Esophagus (tissue), 2 donors: ENCODE data around the gene KRT79. TPM values are rescaled to one million over a fixed set of nuclear protein-coding genes. Genes with fewer than 3 reads are reported as not detected.

Experiments
- H3K27ac ChIP-seq, 2 donors: one replicate each; pipeline ENCODE4 v1.5.1; 2013; ENCODE audit warnings: low read depth in 2 of 2, mild to moderate bottlenecking in 2 of 2, inconsistent platforms in 1 of 2, low read length in 1 of 2, moderate library complexity in 1 of 2
- H3K27me3 ChIP-seq, 2 donors: one replicate each; pipeline ENCODE4 v1.6.1; 2013; ENCODE audit warnings: low read length in 2 of 2, control low read depth in 1 of 2, mild to moderate bottlenecking in 1 of 2; ENCODE audit not compliant: insufficient read depth in 2 of 2, control insufficient read depth in 1 of 2
- H3K36me3 ChIP-seq, 2 donors: one replicate each; pipeline ENCODE4 v1.6.1; 2013; ENCODE audit warnings: low read length in 1 of 2; ENCODE audit not compliant: control insufficient read depth in 2 of 2, insufficient read depth in 2 of 2
- H3K4me1 ChIP-seq, 2 donors: one replicate each; pipeline ENCODE4 v1.6.1; 2013; ENCODE audit warnings: low read length in 1 of 2; ENCODE audit not compliant: control insufficient read depth in 2 of 2, insufficient read depth in 2 of 2
- H3K4me3 ChIP-seq, 2 donors: one replicate each; pipeline ENCODE4 v1.5.1; 2013; ENCODE audit warnings: low read length in 2 of 2, mild to moderate bottlenecking in 2 of 2, low read depth in 1 of 2, moderate library complexity in 1 of 2
- H3K9me3 ChIP-seq, 2 donors: one replicate each; pipeline ENCODE4 v1.6.1; 2013; ENCODE audit warnings: mild to moderate bottlenecking in 2 of 2, low read depth in 1 of 2, low read length in 1 of 2, moderate library complexity in 1 of 2; ENCODE audit not compliant: control insufficient read depth in 2 of 2, insufficient read depth in 1 of 2
- WGBS, 2 donors: extraction: QIAGEN DNeasy Blood & Tissue Kit; methylation state at CpG; one replicate each; pipeline ENCODE4 v1.1.7; 2013; 5-methylcytosine and 5-hydroxymethylcytosine counted together
- polyA plus RNA-seq, 2 donors: library from polyadenylated mRNA; stranded (reverse); fragments of 200-250 nt; gene quantifications; one replicate each; pipeline ENCODE4 v1.2.3, GENCODE V29; 2013
- donor health status: healthy with polysubstance abuse.
- donor health status: Bipolar disorder and iron deficiency.

KRT79 gene
- polyA plus RNA-seq, 2 donors: 0.75 to 1.8 TPM

DNA sequence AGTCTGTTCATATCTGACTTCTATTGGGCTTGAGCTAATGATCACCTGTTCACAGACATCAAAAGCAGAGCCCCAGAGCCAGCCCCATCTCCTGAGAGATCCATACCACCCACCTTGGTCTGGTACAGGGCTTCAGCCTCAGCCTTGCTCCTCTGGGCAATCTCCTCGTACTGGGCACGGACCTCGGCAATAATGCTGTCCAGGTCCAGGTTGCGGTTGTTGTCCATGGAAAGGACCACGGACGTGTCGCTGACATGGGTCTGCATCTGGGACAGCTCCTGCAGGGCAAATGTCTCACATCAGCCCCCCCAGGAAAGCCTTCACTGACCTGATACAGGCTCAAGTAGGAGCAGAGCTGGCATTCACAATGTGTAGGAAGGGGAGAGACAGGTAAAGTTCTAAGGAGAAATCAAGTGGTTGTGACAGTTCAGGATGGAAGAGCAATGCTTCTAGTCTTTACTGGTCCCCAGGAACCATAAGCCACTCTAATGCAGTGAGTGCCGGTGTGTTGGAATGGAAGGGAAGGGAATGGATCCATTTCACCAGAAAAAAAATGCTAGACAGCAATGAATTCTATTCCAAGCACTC is 25.4 kb downstream of the KRT79 start:
- H3K4me1 ChIP-seq: peaks cover 0 to 6% of the 10 kb centered on the region in 2 donors
- no peaks in the 10 kb centered on the region for H3K27me3 ChIP-seq
- H3K4me3 ChIP-seq: no peak overlapping the region
- H3K9me3 ChIP-seq: no peaks in the 10 kb centered on the region
- WGBS, 2 donors: 92% methylated on average over 8 of the region's 8 CpGs
- no peak overlapping the region for H3K27ac ChIP-seq
- peaks cover 0 to 11% of the 10 kb centered on the region in 2 donors for H3K36me3 ChIP-seq

DNA sequence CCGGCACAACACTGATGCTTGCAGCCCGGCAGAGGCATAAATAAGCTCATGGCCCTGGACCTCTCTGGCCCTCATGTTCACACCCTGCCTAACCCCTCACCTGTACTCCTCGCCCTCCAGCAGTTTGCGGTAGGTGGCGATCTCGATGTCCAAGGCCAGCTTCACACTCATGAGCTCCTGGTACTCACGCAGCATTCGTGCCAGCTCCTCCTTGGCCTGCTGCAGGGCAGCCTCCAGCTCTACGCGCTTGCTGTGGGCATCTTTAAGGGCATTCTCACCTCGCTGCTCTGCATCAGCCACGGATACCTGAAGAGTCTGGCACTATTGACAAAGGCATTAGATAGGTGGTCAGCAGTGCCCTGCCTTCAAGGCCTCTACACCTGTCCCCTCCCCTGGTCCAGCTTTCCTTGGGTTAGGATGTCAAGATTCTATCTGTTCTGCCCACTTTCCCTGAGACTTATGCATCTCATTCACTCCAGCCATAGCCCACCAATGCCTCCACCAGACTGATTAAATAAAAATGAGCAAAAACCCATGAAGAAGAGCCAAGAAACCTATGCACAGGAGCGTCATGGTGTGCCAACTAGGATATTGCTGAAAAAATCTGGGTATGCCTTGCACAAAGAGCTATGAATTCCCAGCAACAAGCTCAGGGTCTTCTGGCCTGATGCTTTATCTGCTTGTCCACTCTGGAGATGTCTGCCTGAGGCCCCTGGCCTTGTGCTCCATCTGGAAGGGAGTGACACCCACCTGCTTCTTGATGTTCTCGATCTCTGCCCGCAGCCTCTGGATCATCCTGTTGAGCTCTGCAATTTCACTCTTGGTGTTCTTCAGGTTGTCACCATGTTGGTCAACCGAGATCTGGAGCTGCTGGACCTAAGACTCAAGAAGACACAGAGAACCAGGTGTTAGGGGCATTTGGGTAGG is 26.3 kb downstream of the KRT79 start:
- Histone ChIP-seq H3K9me3 (no peaks in the 10 kb centered on the region), H3K27ac (no peak overlapping the region), H3K27me3 (no peaks in the 10 kb centered on the region), H3K4me3 (no peak overlapping the region), H3K36me3 (peaks cover 0 to 11% of the 10 kb centered on the region in 2 donors), H3K4me1 (peaks cover 0 to 6% of the 10 kb centered on the region in 2 donors)
- WGBS, 2 donors: 83 to 86% methylated on average over 16 of the region's 16 CpGs

DNA sequence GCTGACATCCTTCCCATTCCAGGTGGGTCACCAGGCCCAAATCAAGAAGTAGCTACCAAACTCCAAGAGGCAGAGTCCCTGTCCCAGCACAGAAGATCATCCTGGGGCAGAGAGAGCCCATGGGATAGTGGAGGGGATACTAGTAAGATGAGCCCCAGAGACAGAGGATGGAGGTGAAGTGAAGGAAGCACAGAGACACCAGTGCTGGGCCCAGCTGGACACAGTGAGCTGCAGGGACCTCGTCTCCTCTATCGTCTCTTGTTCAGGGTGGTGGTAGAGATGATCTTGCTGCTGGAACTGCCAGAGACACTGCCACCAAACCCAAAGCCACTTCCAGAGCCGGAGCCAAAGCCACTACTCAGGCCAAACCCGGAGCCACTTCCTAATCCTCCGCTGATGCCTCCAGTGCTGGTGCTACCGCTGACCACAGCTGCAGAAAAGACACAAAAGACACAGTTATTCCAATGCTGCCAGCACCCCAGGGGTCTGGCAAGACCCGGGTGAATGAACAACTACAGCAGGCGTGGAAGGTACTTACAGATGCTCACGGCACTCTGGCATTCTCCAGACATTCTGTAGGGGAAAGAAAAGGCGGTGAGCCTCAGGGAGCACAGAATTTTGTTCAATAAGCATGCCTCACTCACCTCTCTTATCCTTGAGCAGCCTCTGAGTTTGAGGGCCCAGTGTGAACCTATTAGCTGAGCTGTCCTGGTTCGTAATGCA is 27.1 kb downstream of the KRT79 start:
- Histone ChIP-seq H3K4me1 (peaks cover 0 to 6% of the 10 kb centered on the region in 2 donors), H3K36me3 (peaks cover 0 to 11% of the 10 kb centered on the region in 2 donors), H3K9me3 (no peaks in the 10 kb centered on the region), H3K4me3 (no peak overlapping the region), H3K27me3 (no peaks in the 10 kb centered on the region), H3K27ac (peak overlapping the region in 1 of 2 donors; percentile 3)
- WGBS, 2 donors: 81 to 86% methylated on average over 11 of the region's 11 CpGs

DNA sequence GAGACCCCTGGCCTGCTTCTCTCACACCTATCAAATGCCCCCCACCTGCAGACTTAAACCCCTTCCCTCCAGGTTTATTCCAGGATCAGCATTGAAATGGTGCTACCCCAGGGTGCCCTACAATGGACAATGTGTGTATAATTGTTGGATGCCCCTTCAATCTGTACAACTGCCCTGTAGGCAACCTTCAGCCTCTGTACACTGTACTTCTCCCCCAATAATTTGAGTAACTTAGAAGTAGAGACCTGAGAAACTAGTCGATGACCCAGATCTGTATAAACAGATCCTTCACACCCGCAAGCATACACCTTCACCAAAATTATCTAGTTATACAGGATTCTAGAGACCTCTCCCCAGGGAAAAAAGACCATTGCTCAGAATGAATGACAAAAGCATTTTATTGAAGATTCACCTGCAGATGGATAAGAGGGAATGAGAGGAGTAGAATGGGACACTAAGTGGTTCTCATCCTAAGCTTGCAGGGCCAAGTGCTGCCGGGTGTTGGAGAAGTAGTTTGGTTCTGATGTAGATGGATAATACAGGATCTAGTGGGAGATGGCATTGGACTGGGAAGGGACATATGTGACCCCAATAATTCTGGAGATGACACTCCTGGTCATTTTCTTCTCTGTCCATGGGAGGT is 27.8 kb downstream of the KRT79 start:
- no peaks in the 10 kb centered on the region for H3K27me3 ChIP-seq
- H3K36me3 ChIP-seq: peaks cover 0 to 11% of the 10 kb centered on the region in 2 donors
- 90 to 92% methylated on average over 3 of the region's 3 CpGs for WGBS, 2 donors
- peaks cover 0 to 6% of the 10 kb centered on the region in 2 donors for H3K4me1 ChIP-seq
- no peaks in the 10 kb centered on the region for H3K9me3 ChIP-seq
- peak overlapping the region in 1 of 2 donors; percentile 5 for H3K27ac ChIP-seq
- H3K4me3 ChIP-seq: no peak overlapping the region

DNA sequence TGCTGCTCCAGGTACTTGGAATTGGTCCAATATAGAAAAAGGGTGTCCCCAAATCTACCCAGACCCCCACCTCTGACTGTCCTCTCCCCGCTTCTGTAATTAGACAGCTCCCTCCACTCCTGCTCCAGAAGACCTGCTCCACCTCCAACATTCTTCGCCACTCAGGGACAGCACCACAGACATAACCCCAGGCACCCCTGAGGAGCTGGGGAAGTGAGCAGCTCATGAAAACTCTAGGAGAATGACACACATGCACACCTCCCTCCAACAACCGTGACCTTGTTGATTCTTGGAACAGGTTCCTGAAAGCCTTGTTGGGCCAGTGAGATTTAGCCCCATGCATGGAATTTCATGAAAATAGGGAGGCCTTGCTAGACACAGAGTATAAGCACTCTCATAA is 28.4 kb downstream of the KRT79 start:
- Histone ChIP-seq H3K27ac (peak overlapping the region in 1 of 2 donors; percentile 82), H3K9me3 (no peaks in the 10 kb centered on the region)
- 69% methylated on average over 3 of the region's 3 CpGs for WGBS, 2 donors

DNA sequence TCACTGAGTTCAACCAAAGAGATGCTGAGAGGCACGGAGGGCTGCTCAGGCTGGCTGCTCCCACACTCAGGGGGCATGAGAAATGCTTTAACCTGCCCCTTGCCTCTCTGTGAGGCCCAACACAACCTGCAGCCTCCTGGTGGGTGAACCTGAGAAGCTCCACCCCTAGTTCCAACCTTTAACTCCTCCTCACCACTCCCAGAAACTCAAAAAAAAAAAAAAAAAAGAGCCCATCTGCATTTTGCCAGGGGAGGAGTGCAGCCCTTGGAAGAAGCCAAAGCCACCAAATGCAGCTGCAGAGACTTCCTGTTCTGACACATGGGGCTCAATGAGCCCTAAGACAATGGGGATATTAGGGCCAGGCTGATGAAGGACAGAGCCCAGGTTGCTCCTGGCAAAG is 29.1 kb downstream of the KRT79 start:
- H3K4me1 ChIP-seq: peaks cover 0 to 6% of the 10 kb centered on the region in 2 donors
- H3K27ac ChIP-seq: peak overlapping the region; percentile 53 to 88

More for the DNA sequence above, 28.4 kb downstream of the KRT79 start:
- H3K27me3 ChIP-seq: no peaks in the 10 kb centered on the region
- peaks cover 0 to 6% of the 10 kb centered on the region in 2 donors for H3K4me1 ChIP-seq
- peaks cover 0 to 11% of the 10 kb centered on the region in 2 donors for H3K36me3 ChIP-seq
- no peak overlapping the region for H3K4me3 ChIP-seq

DNA sequence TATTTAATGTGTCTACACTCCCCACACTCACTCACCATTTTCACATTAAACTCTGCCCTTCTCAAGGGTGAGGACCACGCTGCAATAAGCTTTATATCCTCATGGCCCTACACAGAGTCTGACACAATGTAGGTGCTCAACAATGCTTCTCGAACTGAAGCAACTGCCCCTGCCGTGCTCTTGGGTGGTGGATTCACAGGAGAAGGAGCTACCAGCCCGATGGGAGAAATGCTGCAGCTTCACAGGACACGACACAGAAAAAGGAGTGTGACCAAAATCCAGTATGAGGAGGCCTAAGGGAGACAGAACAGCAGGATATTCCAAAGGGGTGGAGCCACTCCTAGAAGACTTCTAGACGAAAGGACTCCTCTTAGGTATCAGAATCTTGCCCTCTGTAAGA is 31.7 kb downstream of the KRT79 start:
- Histone ChIP-seq H3K4me3 (no peak overlapping the region), H3K27me3 (no peaks in the 10 kb centered on the region), H3K27ac (no peak overlapping the region), H3K36me3 (peaks cover 0 to 3% of the 10 kb centered on the region in 2 donors), H3K4me1 (peaks cover 0 to 7% of the 10 kb centered on the region in 2 donors), H3K9me3 (no peaks in the 10 kb centered on the region)
- WGBS, 2 donors: 69 to 71% methylated on average over 6 of the region's 6 CpGs

More for the DNA sequence above, 29.1 kb downstream of the KRT79 start:
- 25 to 39% methylated on average over 1 of the region's 1 CpG for WGBS, 2 donors
- Histone ChIP-seq H3K27me3 (no peaks in the 10 kb centered on the region), H3K9me3 (no peaks in the 10 kb centered on the region), H3K4me3 (no peak overlapping the region), H3K36me3 (peaks cover 0 to 11% of the 10 kb centered on the region in 2 donors)

DNA sequence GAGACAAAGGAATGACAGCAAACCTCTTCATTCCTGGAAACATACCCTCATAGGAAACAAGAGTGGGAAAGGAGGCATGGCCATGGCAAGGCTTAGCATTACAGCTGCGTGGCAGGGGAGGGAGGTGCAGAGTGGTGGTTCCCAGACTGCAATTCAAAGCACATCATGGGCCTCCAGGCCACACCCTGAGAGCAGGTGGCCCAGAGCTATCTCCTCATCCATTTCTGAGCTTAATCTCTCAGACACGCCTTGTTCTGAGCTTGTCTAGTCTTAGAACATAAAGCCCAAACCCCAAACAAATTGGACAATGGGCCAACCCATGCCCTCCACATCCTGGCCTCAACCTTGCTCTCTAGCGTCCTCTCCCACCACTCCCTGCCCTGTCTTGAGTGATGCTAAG is 32.3 kb downstream of the KRT79 start:
- 55% methylated on average over 3 of the region's 3 CpGs for WGBS, 2 donors
- H3K9me3 ChIP-seq: no peaks in the 10 kb centered on the region
- H3K27ac ChIP-seq: peak overlapping the region in 1 of 2 donors; percentile 58
- H3K4me3 ChIP-seq: no peak overlapping the region
- no peaks in the 10 kb centered on the region for H3K36me3 ChIP-seq
- no peaks in the 10 kb centered on the region for H3K27me3 ChIP-seq
- H3K4me1 ChIP-seq: peaks cover 0 to 7% of the 10 kb centered on the region in 2 donors
